Occipital lobe (tissue), 2 donors: ENCODE measurements around the gene RASSF4. TPM values are rescaled to one million over a fixed set of nuclear protein-coding genes. Genes with fewer than 3 reads are reported as not detected.

Source experiments
- DNase-seq: peaks from one replicate; lab custom pipeline; 2025; lab: John Stamatoyannopoulos, UW
- total RNA-seq: library from RNA; depleted of rRNA; stranded (reverse); fragments of >200 nt; gene quantifications from one replicate; pipeline ENCODE4 v1.2.3, GENCODE V29; 2014

RASSF4 gene
- total RNA-seq, 1 donor from 2014 or later = 7.2 TPM

GRCh38 chr10:44975431-44976331, 16.1 kb downstream of the RASSF4 start:
- DNase-seq = no peak

- DNase-seq = no peak
Observed at GRCh38 chr10:44976352-44977198, 17.0 kb downstream of the RASSF4 start.

- DNase-seq = no peak
Observed at GRCh38 chr10:44977287-44978212, 17.9 kb downstream of the RASSF4 start.

GRCh38 chr10:44978213-44978569, 18.6 kb downstream of the RASSF4 start:
- no peak for DNase-seq

- peak; percentile 76 for DNase-seq
Observed at GRCh38 chr10:44978570-44979280, 19.1 kb downstream of the RASSF4 start, which contains the start of gene DEPP1. TSS of gene DEPP1 (minus strand) at chr10:44978809. CDS start at chr10:44978030, 779 bp downstream.

GRCh38 chr10:44979281-44980191, 19.9 kb downstream of the RASSF4 start:
- DNase-seq = no peak

- no peak for DNase-seq
Observed at GRCh38 chr10:44980309-44981171, 20.9 kb downstream of the RASSF4 start.

GRCh38 chr10:44981172-44982113, 21.8 kb downstream of the RASSF4 start:
- DNase-seq = no peak

GRCh38 chr10:44982114-44982460, 22.5 kb downstream of the RASSF4 start:
- DNase-seq = no peak

GRCh38 chr10:44982496-44982895, 22.9 kb downstream of the RASSF4 start:
- DNase-seq = no peak

- DNase-seq = no peak
Observed at GRCh38 chr10:44983066-44983894, 23.7 kb downstream of the RASSF4 start.

GRCh38 chr10:44983895-44984278, 24.3 kb downstream of the RASSF4 start:
- DNase-seq = no peak

GRCh38 chr10:44984671-44985101, 25.1 kb downstream of the RASSF4 start:
- DNase-seq = no peak

- no peak for DNase-seq
Observed at GRCh38 chr10:44985175-44985681, 25.6 kb downstream of the RASSF4 start.

GRCh38 chr10:44986179-44986578, 26.6 kb downstream of the RASSF4 start:
- DNase-seq = no peak

GRCh38 chr10:44986670-44987069, 27.1 kb downstream of the RASSF4 start:
- no peak for DNase-seq
